ENCODE data around the gene ANXA9.

DNA sequence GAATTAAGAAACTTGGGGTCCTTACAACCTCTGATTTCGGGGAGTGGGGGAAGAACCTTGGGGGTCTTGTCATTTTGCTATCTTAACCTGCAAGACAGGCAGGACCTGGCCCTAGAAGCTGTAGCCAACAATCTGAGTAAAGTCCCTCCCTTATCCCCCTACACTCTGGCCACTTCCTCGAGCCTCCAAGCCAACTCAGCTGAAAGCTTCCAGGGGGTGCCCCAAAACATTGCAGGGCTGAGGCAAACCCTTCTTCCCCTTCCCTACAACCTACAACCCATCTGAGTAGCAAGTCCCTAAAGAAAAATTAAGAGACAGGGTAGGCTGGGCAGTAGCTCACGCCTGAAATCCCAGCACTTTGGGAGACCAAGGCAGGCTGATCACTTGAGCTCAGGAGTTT lies 12.5 kb upstream of the ANXA9 start:
- no peak for TF ChIP-seq POLR2A (IDR thresholded peaks at IDR 0.05)
- TF ChIP-seq, protein P1, sequence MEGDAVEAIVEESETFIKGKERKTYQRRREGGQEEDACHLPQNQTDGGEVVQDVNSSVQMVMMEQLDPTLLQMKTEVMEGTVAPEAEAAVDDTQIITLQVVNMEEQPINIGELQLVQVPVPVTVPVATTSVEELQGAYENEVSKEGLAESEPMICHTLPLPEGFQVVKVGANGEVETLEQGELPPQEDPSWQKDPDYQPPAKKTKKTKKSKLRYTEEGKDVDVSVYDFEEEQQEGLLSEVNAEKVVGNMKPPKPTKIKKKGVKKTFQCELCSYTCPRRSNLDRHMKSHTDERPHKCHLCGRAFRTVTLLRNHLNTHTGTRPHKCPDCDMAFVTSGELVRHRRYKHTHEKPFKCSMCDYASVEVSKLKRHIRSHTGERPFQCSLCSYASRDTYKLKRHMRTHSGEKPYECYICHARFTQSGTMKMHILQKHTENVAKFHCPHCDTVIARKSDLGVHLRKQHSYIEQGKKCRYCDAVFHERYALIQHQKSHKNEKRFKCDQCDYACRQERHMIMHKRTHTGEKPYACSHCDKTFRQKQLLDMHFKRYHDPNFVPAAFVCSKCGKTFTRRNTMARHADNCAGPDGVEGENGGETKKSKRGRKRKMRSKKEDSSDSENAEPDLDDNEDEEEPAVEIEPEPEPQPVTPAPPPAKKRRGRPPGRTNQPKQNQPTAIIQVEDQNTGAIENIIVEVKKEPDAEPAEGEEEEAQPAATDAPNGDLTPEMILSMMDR (IDR thresholded peaks at IDR 0.05) = no peak
